H1 (cell line): ENCODE measurements around the gene USP53.

Experiments used
- NRF1 ChIP-seq: IDR thresholded peaks from 2 replicates; pipeline ENCODE4 v1.6.1; 2011; ENCODE audit warnings: mild to moderate bottlenecking, low read depth, low read length, improper control_type of control experiment
- POLR2A ChIP-seq, 2 experiments: IDR thresholded peaks; 1 replicate in 1 of 2; 2 replicates in 1 of 2; pipeline ENCODE4 v1.6.1; 2011; ENCODE audit warnings: low read depth in 2 of 2, low read length in 2 of 2, mild to moderate bottlenecking in 2 of 2; ENCODE audit errors: control extremely low read depth in 1 of 2
- TF ChIP-seq, protein P1 (sequence below), 3 experiments: IDR thresholded peaks; 1 replicate in 2 of 3; 2 replicates in 1 of 3; pipeline versions ENCODE4 v1.5.1 to v1.6.1; 2011; ENCODE audit warnings: low read length in 3 of 3, mild to moderate bottlenecking in 3 of 3, inconsistent platforms in 2 of 3, low read depth in 1 of 3, moderate library complexity in 1 of 3; ENCODE audit not compliant: insufficient read depth in 1 of 3; ENCODE audit errors: control extremely low read depth in 1 of 3
- TF ChIP-seq, protein P2 (sequence below): IDR thresholded peaks from 2 replicates; pipeline ENCODE4 v1.6.1; 2012; ENCODE audit warnings: inconsistent platforms
- TF ChIP-seq, protein P3 (sequence below): IDR thresholded peaks from 2 replicates; pipeline ENCODE4 v1.6.1; 2012; ENCODE audit warnings: low read length, inconsistent platforms

DNA sequence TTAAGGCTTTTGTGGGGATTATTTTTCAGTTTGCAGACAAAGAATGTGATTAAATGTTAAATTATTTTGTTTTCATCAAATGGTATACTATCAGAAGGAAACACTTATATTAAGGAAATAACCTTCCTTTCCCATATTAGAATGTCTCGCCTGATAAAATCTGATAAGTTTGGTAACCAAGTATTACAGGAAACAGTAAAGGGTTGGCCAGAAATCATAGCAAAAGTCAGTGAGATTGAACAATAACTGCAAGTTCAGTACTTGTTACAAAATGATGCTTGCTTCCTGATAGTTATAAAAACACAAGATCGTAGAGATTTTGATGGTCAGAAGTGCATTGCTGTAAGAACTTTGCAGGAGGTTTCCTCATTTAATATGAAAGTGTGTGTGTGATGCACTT is 68.9 kb downstream of the USP53 start:
- TF ChIP-seq, protein P1, sequence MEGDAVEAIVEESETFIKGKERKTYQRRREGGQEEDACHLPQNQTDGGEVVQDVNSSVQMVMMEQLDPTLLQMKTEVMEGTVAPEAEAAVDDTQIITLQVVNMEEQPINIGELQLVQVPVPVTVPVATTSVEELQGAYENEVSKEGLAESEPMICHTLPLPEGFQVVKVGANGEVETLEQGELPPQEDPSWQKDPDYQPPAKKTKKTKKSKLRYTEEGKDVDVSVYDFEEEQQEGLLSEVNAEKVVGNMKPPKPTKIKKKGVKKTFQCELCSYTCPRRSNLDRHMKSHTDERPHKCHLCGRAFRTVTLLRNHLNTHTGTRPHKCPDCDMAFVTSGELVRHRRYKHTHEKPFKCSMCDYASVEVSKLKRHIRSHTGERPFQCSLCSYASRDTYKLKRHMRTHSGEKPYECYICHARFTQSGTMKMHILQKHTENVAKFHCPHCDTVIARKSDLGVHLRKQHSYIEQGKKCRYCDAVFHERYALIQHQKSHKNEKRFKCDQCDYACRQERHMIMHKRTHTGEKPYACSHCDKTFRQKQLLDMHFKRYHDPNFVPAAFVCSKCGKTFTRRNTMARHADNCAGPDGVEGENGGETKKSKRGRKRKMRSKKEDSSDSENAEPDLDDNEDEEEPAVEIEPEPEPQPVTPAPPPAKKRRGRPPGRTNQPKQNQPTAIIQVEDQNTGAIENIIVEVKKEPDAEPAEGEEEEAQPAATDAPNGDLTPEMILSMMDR (IDR thresholded peaks at IDR 0.05; ENCODE audit: control extremely low read depth in 1 of 3, insufficient read depth in 1 of 3, low read depth in 1 of 3, low read length in 3 of 3): no peak
- TF ChIP-seq NRF1 (no peak), POLR2A (IDR thresholded peaks at IDR 0.05; ENCODE audit: control extremely low read depth in 1 of 2, low read depth in 2 of 2, low read length in 2 of 2) (no peak)
- TF ChIP-seq, protein P2, sequence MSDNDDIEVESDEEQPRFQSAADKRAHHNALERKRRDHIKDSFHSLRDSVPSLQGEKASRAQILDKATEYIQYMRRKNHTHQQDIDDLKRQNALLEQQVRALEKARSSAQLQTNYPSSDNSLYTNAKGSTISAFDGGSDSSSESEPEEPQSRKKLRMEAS: no peak
- TF ChIP-seq, protein P3, sequence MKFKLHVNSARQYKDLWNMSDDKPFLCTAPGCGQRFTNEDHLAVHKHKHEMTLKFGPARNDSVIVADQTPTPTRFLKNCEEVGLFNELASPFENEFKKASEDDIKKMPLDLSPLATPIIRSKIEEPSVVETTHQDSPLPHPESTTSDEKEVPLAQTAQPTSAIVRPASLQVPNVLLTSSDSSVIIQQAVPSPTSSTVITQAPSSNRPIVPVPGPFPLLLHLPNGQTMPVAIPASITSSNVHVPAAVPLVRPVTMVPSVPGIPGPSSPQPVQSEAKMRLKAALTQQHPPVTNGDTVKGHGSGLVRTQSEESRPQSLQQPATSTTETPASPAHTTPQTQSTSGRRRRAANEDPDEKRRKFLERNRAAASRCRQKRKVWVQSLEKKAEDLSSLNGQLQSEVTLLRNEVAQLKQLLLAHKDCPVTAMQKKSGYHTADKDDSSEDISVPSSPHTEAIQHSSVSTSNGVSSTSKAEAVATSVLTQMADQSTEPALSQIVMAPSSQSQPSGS: no peak
